Measurements from ENCODE around the gene CSNK1G3. TPM values are rescaled to one million over a fixed set of nuclear protein-coding genes. Genes with fewer than 3 reads are reported as not detected.

The CSNK1G3 gene
- total RNA-seq, 1 experiment from 2014 or later: 40.8 TPM

GRCh38 chr5:123505633-123506032 is 6.3 kb upstream of the CSNK1G3 start:
- Histone ChIP-seq H3K4me3 (ENCODE audit: low read depth in 2 of 2, low read length in 2 of 2) (no peak overlapping the region), H3K9me3 (ENCODE audit: control insufficient read depth, insufficient read depth, low read depth, low read length) (no peaks in the 10 kb centered on the region), H3K27ac (ENCODE audit: low read length) (no peak overlapping the region), H3K36me3 (ENCODE audit: control insufficient read depth, insufficient read depth, low read length) (no peaks in the 10 kb centered on the region), H3K4me1 (ENCODE audit: control insufficient read depth, insufficient read depth, low read length) (no peaks in the 10 kb centered on the region), H3K27me3 (ENCODE audit: control insufficient read depth, insufficient read depth, low read length) (peaks cover 5% of the 10 kb centered on the region)
- ChIA-PET CTCF (no interaction called here), POLR2A (no interaction called here)
- ATAC-seq: no peak
- no TSS peak for BruUV-seq (replicated peaks)
- intact Hi-C loops (cut with micrococcal nuclease; ENCODE audit: unreplicated experiment): no loop called here
- in situ Hi-C loops (cut with HindIII; ENCODE audit: low pct_unique_long_range_greater_than_20kb, low sequenced_read_pairs): no loop called here
- TF ChIP-seq, protein P1, sequence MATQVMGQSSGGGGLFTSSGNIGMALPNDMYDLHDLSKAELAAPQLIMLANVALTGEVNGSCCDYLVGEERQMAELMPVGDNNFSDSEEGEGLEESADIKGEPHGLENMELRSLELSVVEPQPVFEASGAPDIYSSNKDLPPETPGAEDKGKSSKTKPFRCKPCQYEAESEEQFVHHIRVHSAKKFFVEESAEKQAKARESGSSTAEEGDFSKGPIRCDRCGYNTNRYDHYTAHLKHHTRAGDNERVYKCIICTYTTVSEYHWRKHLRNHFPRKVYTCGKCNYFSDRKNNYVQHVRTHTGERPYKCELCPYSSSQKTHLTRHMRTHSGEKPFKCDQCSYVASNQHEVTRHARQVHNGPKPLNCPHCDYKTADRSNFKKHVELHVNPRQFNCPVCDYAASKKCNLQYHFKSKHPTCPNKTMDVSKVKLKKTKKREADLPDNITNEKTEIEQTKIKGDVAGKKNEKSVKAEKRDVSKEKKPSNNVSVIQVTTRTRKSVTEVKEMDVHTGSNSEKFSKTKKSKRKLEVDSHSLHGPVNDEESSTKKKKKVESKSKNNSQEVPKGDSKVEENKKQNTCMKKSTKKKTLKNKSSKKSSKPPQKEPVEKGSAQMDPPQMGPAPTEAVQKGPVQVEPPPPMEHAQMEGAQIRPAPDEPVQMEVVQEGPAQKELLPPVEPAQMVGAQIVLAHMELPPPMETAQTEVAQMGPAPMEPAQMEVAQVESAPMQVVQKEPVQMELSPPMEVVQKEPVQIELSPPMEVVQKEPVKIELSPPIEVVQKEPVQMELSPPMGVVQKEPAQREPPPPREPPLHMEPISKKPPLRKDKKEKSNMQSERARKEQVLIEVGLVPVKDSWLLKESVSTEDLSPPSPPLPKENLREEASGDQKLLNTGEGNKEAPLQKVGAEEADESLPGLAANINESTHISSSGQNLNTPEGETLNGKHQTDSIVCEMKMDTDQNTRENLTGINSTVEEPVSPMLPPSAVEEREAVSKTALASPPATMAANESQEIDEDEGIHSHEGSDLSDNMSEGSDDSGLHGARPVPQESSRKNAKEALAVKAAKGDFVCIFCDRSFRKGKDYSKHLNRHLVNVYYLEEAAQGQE (IDR thresholded peaks at IDR 0.05; ENCODE audit: insufficient read depth in 1 of 2, low read depth in 2 of 2, low read length in 1 of 2): no peak
- DNase-seq (ENCODE audit: low read depth, low spot score): no peak

DNA sequence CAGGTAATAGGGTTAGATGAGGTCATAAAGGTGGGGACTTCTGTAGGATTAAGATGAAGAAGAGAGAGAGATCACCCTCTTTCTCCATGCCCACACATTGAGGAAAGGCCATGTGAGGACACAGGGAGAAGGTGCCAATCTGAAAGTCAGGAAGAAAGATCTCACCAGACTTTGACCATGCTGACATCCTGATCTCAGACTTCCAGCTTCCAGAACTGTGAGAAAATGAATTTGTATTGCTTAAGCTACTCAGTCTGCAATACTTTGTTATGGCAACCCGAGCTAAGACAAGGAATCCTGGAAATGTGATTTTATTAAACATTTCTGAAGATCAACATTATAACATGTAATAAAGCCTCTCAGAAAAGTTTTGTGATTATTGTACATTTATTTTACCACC is 3.5 kb upstream of the CSNK1G3 start:
- TF ChIP-seq CTCF (IDR thresholded peaks at IDR 0.05) (no peak), SIN3A (IDR thresholded peaks at IDR 0.05; ENCODE audit: borderline replicate concordance, insufficient read depth, low read depth, low read length) (no peak), TCF7L2 (IDR thresholded peaks at IDR 0.05; ENCODE audit: low read depth, low read length) (no peak), POLR2AphosphoS5 (IDR thresholded peaks at IDR 0.05; ENCODE audit: low read depth, low read length) (no peak)
- TF ChIP-seq, protein P1 (IDR thresholded peaks at IDR 0.05; ENCODE audit: insufficient read depth in 1 of 2, low read depth in 2 of 2, low read length in 1 of 2): no peak
- ChIA-PET CTCF (no interaction called here), POLR2A (no interaction called here)
- H3K4me1 ChIP-seq (ENCODE audit: control insufficient read depth, insufficient read depth, low read length): peaks cover 10% of the 10 kb centered on the region
- DNase-seq (ENCODE audit: low read depth, low spot score) (no peak), ATAC-seq (no peak)
- no peak overlapping the region for H3K4me3 ChIP-seq (ENCODE audit: low read depth in 2 of 2, low read length in 2 of 2)
- H3K27ac ChIP-seq (ENCODE audit: low read length): no peak overlapping the region
- intact Hi-C loops (cut with micrococcal nuclease; ENCODE audit: unreplicated experiment): no loop called here
- no peaks in the 10 kb centered on the region for H3K9me3 ChIP-seq (ENCODE audit: control insufficient read depth, insufficient read depth, low read depth, low read length)
- peaks cover 2% of the 10 kb centered on the region; the same call in 1 of the 2 replicates for H3K36me3 ChIP-seq (ENCODE audit: control insufficient read depth, insufficient read depth, low read length)
- BruUV-seq (replicated peaks): no TSS peak
- in situ Hi-C loops (cut with HindIII; ENCODE audit: low pct_unique_long_range_greater_than_20kb, low sequenced_read_pairs): no loop called here
- peaks cover 5% of the 10 kb centered on the region for H3K27me3 ChIP-seq (ENCODE audit: control insufficient read depth, insufficient read depth, low read length)

All from Panc1 (cell line).